Uterus (tissue), 4 donors: Measurements from ENCODE around the gene LRRC56. TPM values are rescaled to one million over a fixed set of nuclear protein-coding genes. Genes with fewer than 3 reads are reported as not detected.
"Not testable (repeated sequence)": the region's sequence is repeated elsewhere in the genome, so short reads cannot be mapped to it uniquely, and the experiment has no call there.

Source experiments
- DNase-seq, 2 donors: peaks; one replicate each; pipeline ENCODE4 v3.0.0-alpha.2; 2019 to 2020
- H3K27ac ChIP-seq, 2 donors: fragments of 200-600 bp; sonication (generic); 1 replicate in 1 of 2; 2 replicates in 1 of 2; pipeline ENCODE4 v1.5.1; 2016 to 2018
- H3K27me3 ChIP-seq, 2 donors: fragments of 200-600 bp; sonication (generic); one replicate each; pipeline ENCODE4 v1.5.1; 2018 to 2019; ENCODE audit warnings: control low read depth in 1 of 2
- H3K36me3 ChIP-seq, 2 donors: fragments of 200-600 bp; sonication (generic); one replicate each; pipeline ENCODE4 v1.5.1; 2019; ENCODE audit warnings: control low read depth in 1 of 2
- H3K4me1 ChIP-seq, 2 donors: fragments of 200-600 bp; sonication (generic); one replicate each; pipeline ENCODE4 v1.5.1; 2018 to 2019; ENCODE audit warnings: control low read depth in 1 of 2
- H3K4me3 ChIP-seq, 2 donors: fragments of 200-600 bp; sonication (generic); 1 replicate in 1 of 2; 2 replicates in 1 of 2; pipeline ENCODE4 v1.5.1; 2018 to 2019; ENCODE audit warnings: mild to moderate bottlenecking in 1 of 2
- H3K9me3 ChIP-seq, 2 donors: fragments of 200-600 bp; sonication (generic); one replicate each; pipeline ENCODE4 v1.5.1; 2019; ENCODE audit warnings: control low read depth in 1 of 2
- CTCF ChIP-seq, 4 experiments: fragments of 200-600 bp in 2 of 4; fragments of 450-650 bp in 2 of 4; sonication (generic) in 2 of 4; IDR thresholded peaks; one replicate each; pipeline ENCODE4 v1.5.1; 2016 to 2019; ENCODE audit warnings: antibody characterized with exemption in 4 of 4, mild to moderate bottlenecking in 2 of 4, moderate library complexity in 1 of 4
- POLR2A ChIP-seq, 2 donors: fragments of 450-650 bp; IDR thresholded peaks; one replicate each; pipeline ENCODE4 v1.6.1; 2016; ENCODE audit warnings: antibody characterized with exemption in 2 of 2, mild to moderate bottlenecking in 1 of 2, moderate library complexity in 1 of 2
- intact Hi-C: fragments of 100-400 bp; cut with DNase I; formaldehyde crosslinking; loops from one replicate; pipeline ENCODE4 v1.15.1; 2023; ENCODE audit warnings: low total_unique reads
- total RNA-seq, 4 donors: library from RNA; depleted of rRNA in 3 of 4; stranded (reverse); fragments of >200 nt in 3 of 4; gene quantifications; one replicate each; pipeline versions ENCODE4 v1.1.0 to v1.2.4, GENCODE V29; 2014 to 2023
- donor health status: DM: yes; HTN: yes; CAD: no.

LRRC56 gene
- total RNA-seq, 4 donors from 2014 or later: 1.7 to 1.9 TPM; not detected in 2

- H3K4me1 ChIP-seq: peaks cover 0 to 5% of the 10 kb centered on the region in 2 donors
- intact Hi-C loops: no loop called here
These were observed 28.4 kb upstream of the LRRC56 start for GRCh38 chr11:508956-509355.

GRCh38 chr11:512761-513595 lies 24.3 kb upstream of the LRRC56 start:
- Histone ChIP-seq H3K27me3 (no peaks in the 10 kb centered on the region), H3K27ac (no peak overlapping the region), H3K4me3 (no peak overlapping the region), H3K4me1 (no peaks in the 10 kb centered on the region), H3K9me3 (no peaks in the 10 kb centered on the region), H3K36me3 (no peaks in the 10 kb centered on the region)
- intact Hi-C loops: no loop called here
- no peak for DNase-seq
- TF ChIP-seq CTCF (IDR thresholded peaks at IDR 0.05) (no peak), POLR2A (IDR thresholded peaks at IDR 0.05) (no peak)

More at GRCh38 chr11:508956-509355, 28.4 kb upstream of the LRRC56 start:
- no peak for DNase-seq
- TF ChIP-seq CTCF (IDR thresholded peaks at IDR 0.05) (no peak), POLR2A (IDR thresholded peaks at IDR 0.05) (no peak)
- Histone ChIP-seq H3K36me3 (no peaks in the 10 kb centered on the region), H3K9me3 (no peaks in the 10 kb centered on the region), H3K4me3 (no peak overlapping the region), H3K27me3 (no peaks in the 10 kb centered on the region), H3K27ac (no peak overlapping the region)

GRCh38 chr11:514606-515005 lies 22.7 kb upstream of the LRRC56 start:
- intact Hi-C loops: no loop called here
- Histone ChIP-seq H3K4me1 (no peaks in the 10 kb centered on the region), H3K36me3 (no peaks in the 10 kb centered on the region), H3K27me3 (no peaks in the 10 kb centered on the region), H3K4me3 (no peak overlapping the region), H3K27ac (no peak overlapping the region), H3K9me3 (no peaks in the 10 kb centered on the region)
- no peak for DNase-seq
- TF ChIP-seq CTCF (IDR thresholded peaks at IDR 0.05) (no peak), POLR2A (IDR thresholded peaks at IDR 0.05) (no peak)

- intact Hi-C loops: no loop called here
- Histone ChIP-seq H3K4me1 (no peaks in the 10 kb centered on the region), H3K4me3 (no peak overlapping the region), H3K27ac (no peak overlapping the region), H3K9me3 (no peaks in the 10 kb centered on the region), H3K27me3 (no peaks in the 10 kb centered on the region), H3K36me3 (no peaks in the 10 kb centered on the region)
- no peak for TF ChIP-seq POLR2A (IDR thresholded peaks at IDR 0.05)
- no peak for TF ChIP-seq CTCF (IDR thresholded peaks at IDR 0.05)
- DNase-seq: no peak
These were observed 22.2 kb upstream of the LRRC56 start for GRCh38 chr11:515131-515530.

GRCh38 chr11:516400-516799 lies 20.9 kb upstream of the LRRC56 start:
- Histone ChIP-seq H3K36me3 (no peaks in the 10 kb centered on the region), H3K27ac (no peak overlapping the region), H3K27me3 (no peaks in the 10 kb centered on the region), H3K4me1 (no peaks in the 10 kb centered on the region), H3K9me3 (no peaks in the 10 kb centered on the region), H3K4me3 (no peak overlapping the region)
- TF ChIP-seq POLR2A (IDR thresholded peaks at IDR 0.05): no peak
- no peak for TF ChIP-seq CTCF (IDR thresholded peaks at IDR 0.05)
- DNase-seq: no peak
- intact Hi-C loops: no loop called here

- H3K36me3 ChIP-seq, H3K27me3 ChIP-seq, H3K9me3 ChIP-seq, H3K4me1 ChIP-seq, intact Hi-C loops, H3K4me3 ChIP-seq, H3K27ac ChIP-seq: not testable (repeated sequence)
- DNase-seq: peak in 1 of 2 donors; percentile 22
These were observed 20.2 kb upstream of the LRRC56 start for GRCh38 chr11:516918-517685.
